Tibial nerve (tissue), 4 donors: ENCODE measurements around the gene SMS. TPM values are rescaled to one million over a fixed set of nuclear protein-coding genes. Genes with fewer than 3 reads are reported as not detected.
"Not testable (repeated sequence)": the region's sequence is repeated elsewhere in the genome, so short reads cannot be mapped to it uniquely, and the experiment has no call there.

Experiments used
- DNase-seq, 2 donors: peaks; one replicate each; pipeline ENCODE4 v3.0.0-alpha.2; 2019; ENCODE audit warnings: low spot score in 2 of 2
- H3K27ac ChIP-seq, 4 donors: fragments of 200-600 bp; sonication (generic) in 3 of 4; one replicate each; pipeline ENCODE4 v1.5.1; 2017 to 2019; ENCODE audit warnings: mild to moderate bottlenecking in 1 of 4
- H3K27me3 ChIP-seq, 2 donors: fragments of 200-600 bp; sonication (generic) in 1 of 2; one replicate each; pipeline versions ENCODE4 v1.5.1 to v1.6.0; 2017 to 2019
- H3K36me3 ChIP-seq, 3 donors: fragments of 200-600 bp; sonication (generic); one replicate each; pipeline ENCODE4 v1.5.1; 2018 to 2019
- H3K4me1 ChIP-seq, 4 donors: fragments of 200-600 bp; sonication (generic) in 3 of 4; one replicate each; pipeline ENCODE4 v1.5.1; 2017 to 2019
- H3K4me3 ChIP-seq, 4 donors: fragments of 200-600 bp; sonication (generic) in 3 of 4; one replicate each; pipeline ENCODE4 v1.5.1; 2017 to 2019; ENCODE audit warnings: mild to moderate bottlenecking in 1 of 4, moderate library complexity in 1 of 4
- H3K9me3 ChIP-seq, 4 donors: fragments of 200-600 bp; sonication (generic) in 3 of 4; one replicate each; pipeline ENCODE4 v1.5.1; 2017 to 2019
- EP300 ChIP-seq, 2 donors: sonication (generic); formaldehyde crosslinking; IDR thresholded peaks; one replicate each; pipeline ENCODE4 v1.6.1; 2017; ENCODE audit warnings: antibody characterized with exemption in 2 of 2, mild to moderate bottlenecking in 1 of 2
- POLR2A ChIP-seq, 2 donors: fragments of 450-650 bp; IDR thresholded peaks; one replicate each; pipeline ENCODE4 v1.6.1; 2017; ENCODE audit warnings: antibody characterized with exemption in 2 of 2, mild to moderate bottlenecking in 2 of 2, moderate library complexity in 2 of 2
- WGBS, 2 donors: methylation state at CpG; one replicate each; pipeline ENCODE4 v1.1.5; 2018; 5-methylcytosine and 5-hydroxymethylcytosine counted together
- total RNA-seq, 4 donors: library from RNA; depleted of rRNA; stranded (reverse); fragments of >200 nt; gene quantifications; one replicate each; pipeline ENCODE4 v1.1.0, GENCODE V29; 2016
- TF ChIP-seq, protein P1 (sequence below), 5 experiments: fragments of 200-600 bp in 3 of 5; fragments of 450-650 bp in 2 of 5; sonication (generic) in 3 of 5; IDR thresholded peaks; one replicate each; pipeline ENCODE4 v1.5.1; 2016 to 2019; ENCODE audit warnings: antibody characterized with exemption in 5 of 5, mild to moderate bottlenecking in 3 of 5, moderate library complexity in 2 of 5

Gene SMS
- total RNA-seq, 4 donors from 2014 or later: 19.9 to 36.7 (median 24.7) TPM

DNA sequence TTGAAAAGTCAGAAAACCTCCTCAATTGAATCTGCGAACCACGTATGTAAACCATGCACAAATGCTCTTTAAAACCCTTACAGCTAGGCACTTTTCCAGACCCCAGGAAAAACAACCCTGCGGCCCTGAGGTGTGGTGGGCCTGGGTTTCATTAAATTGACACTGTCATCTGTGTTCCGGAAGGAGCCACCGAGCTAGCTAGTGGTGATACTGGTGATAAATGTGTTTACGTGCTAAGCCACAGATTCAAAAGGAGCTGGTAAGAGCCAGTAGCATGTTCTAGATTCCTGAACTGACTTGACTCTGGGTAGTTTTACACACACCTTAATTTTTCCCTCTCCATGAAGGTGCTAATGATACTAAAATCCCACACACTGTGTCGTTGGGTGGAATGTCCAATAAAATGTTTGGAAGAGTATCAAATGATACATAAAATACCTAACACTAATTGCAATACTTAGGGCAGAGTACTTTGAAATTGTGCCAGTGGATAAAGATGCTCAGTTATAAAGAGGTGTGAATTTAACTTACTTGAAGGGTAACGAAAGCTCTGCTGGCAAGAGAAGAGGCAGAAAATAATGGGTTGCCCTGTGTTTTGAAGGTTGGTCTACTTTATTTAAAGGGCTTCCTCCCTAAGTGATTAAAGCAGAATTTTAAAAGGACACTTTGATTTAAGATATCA is 8.5 kb downstream of the SMS start:
- Histone ChIP-seq H3K4me3 (no peak overlapping the region), H3K4me1 (peaks cover 0 to 22% (median 0%) of the 10 kb centered on the region in 4 donors), H3K27ac (no peak overlapping the region), H3K27me3 (no peaks in the 10 kb centered on the region), H3K9me3 (no peaks in the 10 kb centered on the region), H3K36me3 (no peaks in the 10 kb centered on the region)
- WGBS, 2 donors: 79 to 84% methylated on average over 8 of the region's 8 CpGs
- no peak for DNase-seq
- TF ChIP-seq, protein P1, sequence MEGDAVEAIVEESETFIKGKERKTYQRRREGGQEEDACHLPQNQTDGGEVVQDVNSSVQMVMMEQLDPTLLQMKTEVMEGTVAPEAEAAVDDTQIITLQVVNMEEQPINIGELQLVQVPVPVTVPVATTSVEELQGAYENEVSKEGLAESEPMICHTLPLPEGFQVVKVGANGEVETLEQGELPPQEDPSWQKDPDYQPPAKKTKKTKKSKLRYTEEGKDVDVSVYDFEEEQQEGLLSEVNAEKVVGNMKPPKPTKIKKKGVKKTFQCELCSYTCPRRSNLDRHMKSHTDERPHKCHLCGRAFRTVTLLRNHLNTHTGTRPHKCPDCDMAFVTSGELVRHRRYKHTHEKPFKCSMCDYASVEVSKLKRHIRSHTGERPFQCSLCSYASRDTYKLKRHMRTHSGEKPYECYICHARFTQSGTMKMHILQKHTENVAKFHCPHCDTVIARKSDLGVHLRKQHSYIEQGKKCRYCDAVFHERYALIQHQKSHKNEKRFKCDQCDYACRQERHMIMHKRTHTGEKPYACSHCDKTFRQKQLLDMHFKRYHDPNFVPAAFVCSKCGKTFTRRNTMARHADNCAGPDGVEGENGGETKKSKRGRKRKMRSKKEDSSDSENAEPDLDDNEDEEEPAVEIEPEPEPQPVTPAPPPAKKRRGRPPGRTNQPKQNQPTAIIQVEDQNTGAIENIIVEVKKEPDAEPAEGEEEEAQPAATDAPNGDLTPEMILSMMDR (IDR thresholded peaks at IDR 0.05): no peak
- TF ChIP-seq POLR2A (IDR thresholded peaks at IDR 0.05): no peak
- TF ChIP-seq EP300 (IDR thresholded peaks at IDR 0.05): no peak

DNA sequence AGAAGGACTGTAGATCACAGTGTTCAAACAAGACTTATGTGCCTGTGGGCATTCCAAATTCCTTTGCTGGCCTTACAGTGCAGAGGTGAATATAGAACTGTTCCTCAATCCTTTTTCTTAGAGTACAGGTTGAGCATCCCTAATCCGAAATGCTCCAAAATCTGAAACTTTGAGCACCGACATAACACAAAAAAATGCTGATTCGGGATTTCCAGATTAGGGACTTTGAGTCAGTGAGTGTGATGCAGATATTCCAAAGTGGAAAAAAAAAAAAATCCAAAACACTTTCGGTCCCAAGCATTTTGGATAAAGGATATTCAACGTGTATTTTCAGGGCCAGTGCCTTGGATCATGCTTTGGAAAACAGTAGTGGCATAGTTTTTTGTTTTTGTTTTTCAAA is 9.2 kb downstream of the SMS start:
- no peak overlapping the region for H3K4me3 ChIP-seq
- H3K36me3 ChIP-seq: no peaks in the 10 kb centered on the region
- H3K9me3 ChIP-seq: no peaks in the 10 kb centered on the region
- H3K27ac ChIP-seq: no peak overlapping the region
- WGBS, 2 donors: 60 to 68% methylated on average over 5 of the region's 5 CpGs
- H3K27me3 ChIP-seq: no peaks in the 10 kb centered on the region
- no peak for DNase-seq
- TF ChIP-seq EP300 (IDR thresholded peaks at IDR 0.05) (no peak), POLR2A (IDR thresholded peaks at IDR 0.05) (no peak)
- TF ChIP-seq, protein P1 (IDR thresholded peaks at IDR 0.05): no peak
- peaks cover 0 to 20% (median 0%) of the 10 kb centered on the region in 4 donors for H3K4me1 ChIP-seq

DNA sequence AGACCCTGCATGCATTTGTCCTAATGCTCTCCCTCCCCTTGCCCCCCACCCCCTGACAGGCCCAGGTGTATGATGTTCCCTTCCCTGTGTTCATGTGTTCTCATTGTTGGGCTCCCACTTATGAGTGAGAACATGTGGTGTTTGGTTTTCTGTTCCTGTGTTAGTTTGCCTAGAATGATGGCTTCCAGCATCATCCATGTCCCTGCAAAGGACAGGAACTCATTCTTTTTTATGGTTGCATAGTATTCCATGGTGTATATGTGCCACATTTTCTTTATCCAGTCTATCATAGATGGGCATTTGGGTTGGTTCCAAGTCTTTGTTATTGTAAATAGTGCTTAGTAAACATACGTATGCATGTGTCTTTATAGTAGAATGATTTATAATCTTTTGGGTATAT is 10.0 kb downstream of the SMS start:
- H3K36me3 ChIP-seq, DNase-seq, H3K27me3 ChIP-seq, H3K4me3 ChIP-seq, H3K9me3 ChIP-seq, H3K27ac ChIP-seq: not testable (repeated sequence)
- WGBS, 2 donors: 92 to 94% methylated on average over 1 of the region's 1 CpG
- peaks cover 0 to 20% (median 0%) of the 10 kb centered on the region in 4 donors for H3K4me1 ChIP-seq

GRCh38 chrX:21952624-21953023 is 12.1 kb downstream of the SMS start:
- Histone ChIP-seq H3K27ac (no peak overlapping the region), H3K4me3 (no peak overlapping the region), H3K9me3 (no peaks in the 10 kb centered on the region), H3K4me1 (peaks cover 0 to 2% (median 0%) of the 10 kb centered on the region in 4 donors), H3K27me3 (no peaks in the 10 kb centered on the region), H3K36me3 (no peaks in the 10 kb centered on the region)
- no peak for DNase-seq
- WGBS, 2 donors: 71 to 83% methylated on average over 5 to 6 of the region's 6 CpGs
- TF ChIP-seq, protein P1 (IDR thresholded peaks at IDR 0.05): no peak
- TF ChIP-seq EP300 (IDR thresholded peaks at IDR 0.05) (no peak), POLR2A (IDR thresholded peaks at IDR 0.05) (no peak)

DNA sequence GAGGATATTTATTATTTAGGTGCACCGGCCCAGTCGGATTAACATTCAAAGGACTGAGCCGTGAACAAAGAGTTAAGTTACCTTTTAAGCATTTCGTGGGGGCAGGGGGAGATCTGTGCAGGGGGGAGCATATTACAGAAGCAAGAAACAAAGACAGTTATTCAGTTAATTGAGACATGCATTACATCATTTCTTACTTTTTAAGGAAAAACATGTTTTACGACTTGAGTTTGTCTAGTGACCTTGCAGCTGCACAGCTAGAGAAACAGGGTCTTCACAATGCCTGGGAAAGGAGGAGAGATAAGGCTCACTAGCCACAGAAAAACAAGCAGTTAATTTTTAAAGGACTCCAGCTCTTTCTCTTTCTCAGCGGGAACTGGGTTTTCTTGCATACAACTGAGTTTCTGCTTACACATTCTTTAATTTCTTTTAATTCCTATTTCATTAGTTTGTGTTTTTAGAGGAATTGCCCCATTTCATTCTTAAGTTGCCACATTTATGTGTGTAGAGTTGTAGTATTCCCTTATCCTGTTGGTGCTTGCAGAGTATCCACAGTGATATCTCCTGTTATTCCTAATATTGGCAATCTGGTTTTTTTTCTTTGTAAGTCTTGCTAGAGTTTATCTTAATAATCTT is 12.8 kb downstream of the SMS start:
- H3K27ac ChIP-seq, H3K4me1 ChIP-seq, H3K36me3 ChIP-seq, H3K9me3 ChIP-seq, H3K4me3 ChIP-seq, DNase-seq, H3K27me3 ChIP-seq: not testable (repeated sequence)
- 52 to 53% methylated on average over 6 of the region's 6 CpGs for whole genome bisulfite sequencing, 2 donors

GRCh38 chrX:21955403-21956189 is 15.1 kb downstream of the SMS start:
- Histone ChIP-seq H3K4me1 (peaks cover 0 to 13% (median 0%) of the 10 kb centered on the region in 4 donors), H3K27me3 (no peaks in the 10 kb centered on the region), H3K4me3 (no peak overlapping the region), H3K9me3 (no peaks in the 10 kb centered on the region), H3K36me3 (no peaks in the 10 kb centered on the region), H3K27ac (no peak overlapping the region)
- DNase-seq: no peak
- TF ChIP-seq EP300 (IDR thresholded peaks at IDR 0.05) (no peak), POLR2A (IDR thresholded peaks at IDR 0.05) (no peak)
- TF ChIP-seq, protein P1 (IDR thresholded peaks at IDR 0.05): no peak
- 35 to 67% methylated on average over 7 of the region's 7 CpGs for WGBS, 2 donors
